OCI-LY1 (cell line): ENCODE measurements around the gene MED27.

Experiments
- EZH2 ChIP-seq: fragments of 200-600 bp; sonication (generic), shearing (Covaris generic); IDR thresholded peaks from 2 replicates; pipeline ENCODE4 v1.8.0; 2017; ENCODE audit warnings: borderline replicate concordance, mixed run types, mild to moderate bottlenecking, antibody characterized with exemption, low read length, moderate library complexity, mixed read lengths
- TF ChIP-seq, protein P1 (sequence below): fragments of 200-600 bp; sonication (generic), shearing (Covaris generic); IDR thresholded peaks from 2 replicates; pipeline ENCODE4 v1.5.1; 2017; ENCODE audit warnings: mild to moderate bottlenecking, antibody characterized with exemption, low read length, moderate library complexity, mixed read lengths

GRCh38 chr9:131923132-131923671 is 156.5 kb downstream of the MED27 start:
- TF ChIP-seq EZH2, result no peak
- TF ChIP-seq, protein P1, sequence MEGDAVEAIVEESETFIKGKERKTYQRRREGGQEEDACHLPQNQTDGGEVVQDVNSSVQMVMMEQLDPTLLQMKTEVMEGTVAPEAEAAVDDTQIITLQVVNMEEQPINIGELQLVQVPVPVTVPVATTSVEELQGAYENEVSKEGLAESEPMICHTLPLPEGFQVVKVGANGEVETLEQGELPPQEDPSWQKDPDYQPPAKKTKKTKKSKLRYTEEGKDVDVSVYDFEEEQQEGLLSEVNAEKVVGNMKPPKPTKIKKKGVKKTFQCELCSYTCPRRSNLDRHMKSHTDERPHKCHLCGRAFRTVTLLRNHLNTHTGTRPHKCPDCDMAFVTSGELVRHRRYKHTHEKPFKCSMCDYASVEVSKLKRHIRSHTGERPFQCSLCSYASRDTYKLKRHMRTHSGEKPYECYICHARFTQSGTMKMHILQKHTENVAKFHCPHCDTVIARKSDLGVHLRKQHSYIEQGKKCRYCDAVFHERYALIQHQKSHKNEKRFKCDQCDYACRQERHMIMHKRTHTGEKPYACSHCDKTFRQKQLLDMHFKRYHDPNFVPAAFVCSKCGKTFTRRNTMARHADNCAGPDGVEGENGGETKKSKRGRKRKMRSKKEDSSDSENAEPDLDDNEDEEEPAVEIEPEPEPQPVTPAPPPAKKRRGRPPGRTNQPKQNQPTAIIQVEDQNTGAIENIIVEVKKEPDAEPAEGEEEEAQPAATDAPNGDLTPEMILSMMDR, result no peak
